Esophagus mucosa (tissue), 1 donor: Measurements from ENCODE around the gene PGAM2. TPM values are rescaled to one million over a fixed set of nuclear protein-coding genes. Genes with fewer than 3 reads are reported as not detected.

Experiments used
- ATAC-seq: fragments of 200-7000 bp; cut with Tn5 transposase; one replicate; pipeline ENCODE4 v1.9.1; 2020
- total RNA-seq: library from RNA; stranded (reverse); gene quantifications from one replicate; pipeline ENCODE4 v1.2.4, GENCODE V29; 2023
- donor health status: DM: yes; HTN: yes; CAD: no.

The PGAM2 gene
- total RNA-seq, 1 donor from 2014 or later = 2.6 TPM

- no peak for ATAC-seq
Measured at GRCh38 chr7:44103566-44103922, 38.2 kb upstream of the PGAM2 start.

GRCh38 chr7:44102846-44103565 lies 37.6 kb upstream of the PGAM2 start:
- no peak for ATAC-seq

GRCh38 chr7:44101966-44102845 lies 36.8 kb upstream of the PGAM2 start:
- peak; percentile 77 for ATAC-seq

GRCh38 chr7:44101303-44101965 lies 36.1 kb upstream of the PGAM2 start:
- no peak for ATAC-seq

GRCh38 chr7:44100458-44101302 lies 35.3 kb upstream of the PGAM2 start:
- ATAC-seq = no peak

GRCh38 chr7:44099669-44100068 lies 34.3 kb upstream of the PGAM2 start:
- no peak for ATAC-seq

- no peak for ATAC-seq
Measured at GRCh38 chr7:44098092-44099068, 33.0 kb upstream of the PGAM2 start.

- no peak for ATAC-seq
Measured at GRCh38 chr7:44097064-44097932, 31.9 kb upstream of the PGAM2 start.

GRCh38 chr7:44096326-44096881 lies 31.0 kb upstream of the PGAM2 start:
- ATAC-seq = no peak

- ATAC-seq = no peak
Measured at GRCh38 chr7:44095781-44096180, 30.4 kb upstream of the PGAM2 start.

GRCh38 chr7:44094883-44095592 lies 29.7 kb upstream of the PGAM2 start:
- no peak for ATAC-seq

- ATAC-seq = no peak
Measured at GRCh38 chr7:44094365-44094764, 29.0 kb upstream of the PGAM2 start.

- no peak for ATAC-seq
Measured at GRCh38 chr7:44093102-44093641, 27.8 kb upstream of the PGAM2 start.

GRCh38 chr7:44087911-44088838 lies 22.8 kb upstream of the PGAM2 start:
- peak; percentile 8 for ATAC-seq

- no peak for ATAC-seq
Measured at GRCh38 chr7:44086627-44087026, 21.3 kb upstream of the PGAM2 start.

- ATAC-seq = no peak
Measured at GRCh38 chr7:44085546-44085945, 20.2 kb upstream of the PGAM2 start.

GRCh38 chr7:44084701-44085100 lies 19.3 kb upstream of the PGAM2 start:
- ATAC-seq = no peak

- ATAC-seq = no peak
Measured at GRCh38 chr7:44083796-44084195, 18.4 kb upstream of the PGAM2 start.
